H9 (cell line): ENCODE data around the gene ERRFI1. TPM values are rescaled to one million over a fixed set of nuclear protein-coding genes. Genes with fewer than 3 reads are reported as not detected.

Experiments
- DNase-seq: peaks from one replicate; pipeline ENCODE4 v3.0.0-alpha.2; 2017
- H2AFZ ChIP-seq: one replicate; pipeline ENCODE4 v1.6.1; 2013; ENCODE audit warnings: mild to moderate bottlenecking, low read length, control low read depth, moderate library complexity
- H2AK5ac ChIP-seq: 2 replicates; pipeline ENCODE4 v1.6.1; 2013; ENCODE audit warnings: low read length, control low read depth, mixed read lengths; ENCODE audit not compliant: insufficient read length
- H2BK120ac ChIP-seq: one replicate; pipeline ENCODE4 v1.6.1; 2013; ENCODE audit warnings: low read depth, mild to moderate bottlenecking, low read length, control low read depth, inconsistent platforms; ENCODE audit not compliant: poor library complexity, severe bottlenecking
- H2BK12ac ChIP-seq: 2 replicates; pipeline ENCODE4 v1.6.1; 2013; ENCODE audit warnings: low read length, control low read depth, mixed read lengths, low read depth; ENCODE audit not compliant: insufficient read length
- H2BK15ac ChIP-seq: 2 replicates; pipeline ENCODE4 v1.6.1; 2013; ENCODE audit warnings: low read depth, low read length, control low read depth
- H2BK20ac ChIP-seq: one replicate; pipeline ENCODE4 v1.6.1; 2013; ENCODE audit warnings: low read depth, mild to moderate bottlenecking, low read length, control low read depth, inconsistent platforms; ENCODE audit not compliant: poor library complexity, severe bottlenecking
- H2BK5ac ChIP-seq: 2 replicates; pipeline ENCODE4 v1.6.1; 2013; ENCODE audit warnings: low read length, control low read depth, mixed read lengths; ENCODE audit not compliant: insufficient read length
- H3K14ac ChIP-seq: 2 replicates; pipeline ENCODE4 v1.6.1; 2013; ENCODE audit warnings: low read length, control low read depth; ENCODE audit not compliant: insufficient read depth
- H3K18ac ChIP-seq: 2 replicates; pipeline ENCODE4 v1.6.1; 2013; ENCODE audit warnings: low read depth, mild to moderate bottlenecking, mixed read lengths, low read length, control low read depth; ENCODE audit not compliant: insufficient read length
- H3K23ac ChIP-seq: 2 replicates; pipeline ENCODE4 v1.6.1; 2013; ENCODE audit warnings: low read length, control low read depth, mixed read lengths, low read depth; ENCODE audit not compliant: insufficient read length
- H3K23me2 ChIP-seq: 2 replicates; pipeline ENCODE4 v1.6.1; 2013; ENCODE audit warnings: low read depth, mild to moderate bottlenecking, mixed read lengths, low read length, control low read depth; ENCODE audit not compliant: insufficient read length, poor library complexity, severe bottlenecking
- H3K27ac ChIP-seq: 2 replicates; pipeline ENCODE4 v1.5.1; 2013; ENCODE audit warnings: low read length, control low read depth, mixed read lengths, low read depth; ENCODE audit not compliant: insufficient read length
- H3K27me3 ChIP-seq: 2 replicates; pipeline ENCODE4 v1.6.1; 2013; ENCODE audit warnings: low read length, control low read depth, inconsistent platforms; ENCODE audit not compliant: insufficient read depth
- H3K4ac ChIP-seq: 2 replicates; pipeline ENCODE4 v1.6.1; 2013; ENCODE audit warnings: low read depth, mild to moderate bottlenecking, control low read depth, inconsistent platforms, low read length, moderate library complexity
- H3K4me1 ChIP-seq: 2 replicates; pipeline ENCODE4 v1.6.1; 2013; ENCODE audit warnings: low read length, control low read depth, inconsistent platforms; ENCODE audit not compliant: insufficient read depth
- H3K4me2 ChIP-seq: 2 replicates; pipeline ENCODE4 v1.6.1; 2013; ENCODE audit warnings: low read length, control low read depth, mixed read lengths; ENCODE audit not compliant: insufficient read length, insufficient read depth
- H3K56ac ChIP-seq: 2 replicates; pipeline ENCODE4 v1.6.1; 2013; ENCODE audit warnings: low read depth, mild to moderate bottlenecking, mixed read lengths, low read length, control low read depth; ENCODE audit not compliant: insufficient read length
- H3K79me1 ChIP-seq: 2 replicates; pipeline ENCODE4 v1.6.1; 2013; ENCODE audit warnings: low read depth, mild to moderate bottlenecking, moderate library complexity, low read length, control low read depth, inconsistent platforms; ENCODE audit not compliant: insufficient read depth, poor library complexity, severe bottlenecking
- H3K79me2 ChIP-seq: 2 replicates; pipeline ENCODE4 v1.6.1; 2013; ENCODE audit warnings: low read length, control low read depth, inconsistent platforms; ENCODE audit not compliant: insufficient read depth
- H3K9ac ChIP-seq: 2 replicates; pipeline ENCODE4 v1.6.1; 2013; ENCODE audit warnings: low read length, control low read depth, mixed read lengths; ENCODE audit not compliant: insufficient read length; ENCODE audit errors: extremely low read depth
- H3K9me3 ChIP-seq: one replicate; pipeline ENCODE4 v1.6.1; 2013; ENCODE audit warnings: low read depth, low read length, inconsistent platforms; ENCODE audit not compliant: control insufficient read depth
- H3T11ph ChIP-seq: one replicate; pipeline ENCODE4 v1.6.1; 2013; ENCODE audit warnings: mild to moderate bottlenecking, low read length, control low read depth, inconsistent platforms
- H4K20me1 ChIP-seq: one replicate; pipeline ENCODE4 v1.6.1; 2013; ENCODE audit not compliant: control insufficient read depth, insufficient read length, insufficient read depth
- H4K5ac ChIP-seq: 2 replicates; pipeline ENCODE4 v1.6.1; 2013; ENCODE audit warnings: low read depth, mild to moderate bottlenecking, mixed read lengths, low read length, control low read depth; ENCODE audit not compliant: insufficient read length
- H4K8ac ChIP-seq: replicated peaks from 2 replicates; pipeline ENCODE4 v1.6.1; 2013; ENCODE audit warnings: low read length, control low read depth, mixed read lengths, low read depth; ENCODE audit not compliant: insufficient read length
- H4K91ac ChIP-seq: 2 replicates; pipeline ENCODE4 v1.6.1; 2013; ENCODE audit warnings: low read depth, mild to moderate bottlenecking, moderate library complexity, mixed read lengths, low read length, control low read depth; ENCODE audit not compliant: insufficient read length
- H3K27ac Mint-ChIP-seq, 3 experiments: 2 replicates in 2 of 3; 3 replicates in 1 of 3; pipeline ENCODE4 v1.8.0; 2020 to 2021; ENCODE audit warnings: mixed read lengths in 3 of 3, mild to moderate bottlenecking in 1 of 3, moderate library complexity in 1 of 3
- H3K27me3 Mint-ChIP-seq: 2 replicates; pipeline ENCODE4 v1.8.0; 2021; ENCODE audit warnings: low read depth, mild to moderate bottlenecking, moderate library complexity, mixed read lengths
- H3K36me3 Mint-ChIP-seq, 3 experiments: 2 replicates in 2 of 3; 3 replicates in 1 of 3; pipeline ENCODE4 v1.8.0; 2020 to 2021; ENCODE audit warnings: low read depth in 3 of 3, mixed read lengths in 3 of 3; ENCODE audit not compliant: insufficient read depth in 1 of 3
- H3K4me1 Mint-ChIP-seq, 2 experiments: 2 replicates each; pipeline ENCODE4 v1.8.0; 2020; ENCODE audit warnings: mixed read lengths in 2 of 2
- H3K4me3 Mint-ChIP-seq, 2 experiments: 2 replicates in 1 of 2; 3 replicates in 1 of 2; pipeline ENCODE4 v1.8.0; 2020 to 2021; ENCODE audit warnings: mild to moderate bottlenecking in 2 of 2, mixed read lengths in 2 of 2, moderate library complexity in 1 of 2
- H3K9me3 Mint-ChIP-seq, 2 experiments: 2 replicates in 1 of 2; 3 replicates in 1 of 2; pipeline ENCODE4 v1.8.0; 2020; ENCODE audit warnings: mild to moderate bottlenecking in 2 of 2, mixed read lengths in 2 of 2, moderate library complexity in 1 of 2
- WGBS: extraction: QIAGEN DNeasy Blood & Tissue Kit; methylation state at CpG from one replicate; pipeline ENCODE4 v1.1.7; 2013; ENCODE audit warnings: missing lambda C conversion rate, low lambda C conversion rate, mixed read lengths; ENCODE audit not compliant: insufficient read length; ENCODE audit errors: extremely low coverage; 5-methylcytosine and 5-hydroxymethylcytosine counted together
- total RNA-seq: library from RNA; stranded (reverse); gene quantifications from 2 replicates; pipeline ENCODE4 v1.2.1, GENCODE V29; 2021
- TF ChIP-seq, protein P1 (sequence below): fragments of 200-600 bp; sonication (generic); conservative IDR thresholded peaks from 3 replicates; pipeline ENCODE4 v1.8.0; 2021; ENCODE audit warnings: antibody characterized with exemption, mild to moderate bottlenecking

Gene ERRFI1
- total RNA-seq, 1 experiment from 2014 or later, result 20.8 TPM

- no peak overlapping the region for H3K56ac ChIP-seq
- no peak for DNase-seq
- no peak overlapping the region for H2BK20ac ChIP-seq
- H3K27ac Mint-ChIP-seq, result peak overlapping the region; percentile 53 to 94 (median 94); a peak in 6 of 7 replicates
- no peak overlapping the region for H3K4ac ChIP-seq
- no peak overlapping the region for H3K27ac ChIP-seq
- no peaks in the 10 kb centered on the region for H3K9me3 ChIP-seq
- no peaks in the 10 kb centered on the region for H3K27me3 ChIP-seq
- H3T11ph ChIP-seq, result no peak overlapping the region
- H3K27me3 Mint-ChIP-seq, result no peaks in the 10 kb centered on the region
- no peak overlapping the region for H4K8ac ChIP-seq
- no peaks in the 10 kb centered on the region for H3K79me2 ChIP-seq
- TF ChIP-seq, protein P1, sequence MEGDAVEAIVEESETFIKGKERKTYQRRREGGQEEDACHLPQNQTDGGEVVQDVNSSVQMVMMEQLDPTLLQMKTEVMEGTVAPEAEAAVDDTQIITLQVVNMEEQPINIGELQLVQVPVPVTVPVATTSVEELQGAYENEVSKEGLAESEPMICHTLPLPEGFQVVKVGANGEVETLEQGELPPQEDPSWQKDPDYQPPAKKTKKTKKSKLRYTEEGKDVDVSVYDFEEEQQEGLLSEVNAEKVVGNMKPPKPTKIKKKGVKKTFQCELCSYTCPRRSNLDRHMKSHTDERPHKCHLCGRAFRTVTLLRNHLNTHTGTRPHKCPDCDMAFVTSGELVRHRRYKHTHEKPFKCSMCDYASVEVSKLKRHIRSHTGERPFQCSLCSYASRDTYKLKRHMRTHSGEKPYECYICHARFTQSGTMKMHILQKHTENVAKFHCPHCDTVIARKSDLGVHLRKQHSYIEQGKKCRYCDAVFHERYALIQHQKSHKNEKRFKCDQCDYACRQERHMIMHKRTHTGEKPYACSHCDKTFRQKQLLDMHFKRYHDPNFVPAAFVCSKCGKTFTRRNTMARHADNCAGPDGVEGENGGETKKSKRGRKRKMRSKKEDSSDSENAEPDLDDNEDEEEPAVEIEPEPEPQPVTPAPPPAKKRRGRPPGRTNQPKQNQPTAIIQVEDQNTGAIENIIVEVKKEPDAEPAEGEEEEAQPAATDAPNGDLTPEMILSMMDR, result no peak
- no peaks in the 10 kb centered on the region for H3K23me2 ChIP-seq
- no peak overlapping the region for H2BK5ac ChIP-seq
- no peak overlapping the region for H2BK120ac ChIP-seq
- no peak overlapping the region for H4K91ac ChIP-seq
- H3K4me3 Mint-ChIP-seq, result no peak overlapping the region
- H3K18ac ChIP-seq, result no peak overlapping the region
- H4K20me1 ChIP-seq, result peaks cover 3% of the 10 kb centered on the region
- no peak overlapping the region for H3K4me2 ChIP-seq
- no peak overlapping the region for H2AK5ac ChIP-seq
- H4K5ac ChIP-seq, result no peak overlapping the region
- H3K9me3 Mint-ChIP-seq, result peaks cover 0 to 5% of the 10 kb centered on the region in 2 experiments; a peak in 1 of 5 replicates
- no peak overlapping the region for H2AFZ ChIP-seq
- no peaks in the 10 kb centered on the region for H3K79me1 ChIP-seq
- no peak overlapping the region for H2BK15ac ChIP-seq
- peaks cover 46 to 68% (median 54%) of the 10 kb centered on the region in 3 experiments for H3K36me3 Mint-ChIP-seq
- H3K23ac ChIP-seq, result no peak overlapping the region
- no peak overlapping the region for H2BK12ac ChIP-seq
- H3K14ac ChIP-seq, result no peak overlapping the region
- no CpG with 5 or more reads among the region's 15 CpGs for WGBS
- peaks cover 14 to 33% of the 10 kb centered on the region in 2 experiments for H3K4me1 Mint-ChIP-seq
- no peak overlapping the region for H3K9ac ChIP-seq
- no peaks in the 10 kb centered on the region for H3K4me1 ChIP-seq
Observed at GRCh38 chr1:7985851-7986612, 40.1 kb downstream of the ERRFI1 start.
